Prostate gland (tissue), 2 donors: Measurements from ENCODE around the gene PPM1A. TPM values are rescaled to one million over a fixed set of nuclear protein-coding genes. Genes with fewer than 3 reads are reported as not detected.

ENCODE experiments used
- DNase-seq: peaks from one replicate; pipeline ENCODE4 v3.0.0-alpha.2; 2019; ENCODE audit warnings: low spot score
- H3K27ac ChIP-seq, 2 donors: fragments of 200-600 bp; sonication (generic); 2 replicates each; pipeline ENCODE4 v1.5.1; 2017 to 2019
- H3K27me3 ChIP-seq: fragments of 200-600 bp; sonication (generic); replicated peaks from 2 replicates; pipeline ENCODE4 v1.5.1; 2019; ENCODE audit not compliant: insufficient read depth
- H3K36me3 ChIP-seq, 2 donors: fragments of 200-600 bp; sonication (generic); 1 replicate in 1 of 2; 2 replicates in 1 of 2; pipeline versions ENCODE4 v1.5.1 to v1.8.1; 2017 to 2019
- H3K4me1 ChIP-seq: fragments of 200-600 bp; sonication (generic); replicated peaks from 2 replicates; pipeline ENCODE4 v1.5.1; 2019
- H3K4me3 ChIP-seq, 2 donors: fragments of 200-600 bp; sonication (generic); 2 replicates each; pipeline ENCODE4 v1.5.1; 2017 to 2019
- H3K9me3 ChIP-seq: fragments of 200-600 bp; sonication (generic); 2 replicates; pipeline ENCODE4 v1.5.1; 2017
- CTCF ChIP-seq, 4 experiments: fragments of 200-600 bp in 2 of 4; fragments of 450-650 bp in 2 of 4; sonication (generic) in 2 of 4; IDR thresholded peaks; 1 replicate in 3 of 4; 2 replicates in 1 of 4; pipeline ENCODE4 v1.5.1; 2016 to 2019; ENCODE audit warnings: antibody characterized with exemption in 4 of 4, mild to moderate bottlenecking in 2 of 4, moderate library complexity in 2 of 4
- POLR2A ChIP-seq: fragments of 450-650 bp; IDR thresholded peaks from one replicate; pipeline ENCODE4 v1.6.1; 2016; ENCODE audit warnings: antibody characterized with exemption, mild to moderate bottlenecking
- POLR2AphosphoS5 ChIP-seq: sonication (generic); formaldehyde crosslinking; IDR thresholded peaks from one replicate; pipeline ENCODE4 v1.6.1; 2017; ENCODE audit warnings: antibody characterized with exemption
- WGBS: methylation state at CpG from one replicate; pipeline ENCODE4 v1.1.5; 2018; 5-methylcytosine and 5-hydroxymethylcytosine counted together
- intact Hi-C: fragments of 100-400 bp; cut with DNase I; formaldehyde crosslinking; loops from one replicate; pipeline ENCODE4 v1.14.2; 2022
- total RNA-seq, 2 donors: library from RNA; depleted of rRNA; stranded (reverse); fragments of >200 nt; gene quantifications; one replicate each; pipeline ENCODE4 v1.1.0, GENCODE V29; 2016

PPM1A gene
- total RNA-seq, 2 donors from 2014 or later = 41.4 to 50.6 TPM

- Histone ChIP-seq H3K27me3 (no peaks in the 10 kb centered on the region), H3K27ac (no peak overlapping the region), H3K36me3 (no peaks in the 10 kb centered on the region), H3K4me1 (no peaks in the 10 kb centered on the region), H3K4me3 (no peak overlapping the region), H3K9me3 (no peaks in the 10 kb centered on the region)
- TF ChIP-seq CTCF (IDR thresholded peaks at IDR 0.05) (peak in 2 of 4 experiments; percentile 18 to 26), POLR2AphosphoS5 (no peak)
- WGBS = 66% methylated on average over 1 of the region's 1 CpG
- DNase-seq = no peak
- intact Hi-C loops = no loop called here
Observed at GRCh38 chr14:60266021-60266937, 17.3 kb downstream of the PPM1A start.

- H3K36me3 ChIP-seq = no peaks in the 10 kb centered on the region
- intact Hi-C loops = no loop called here
- no peak overlapping the region for H3K27ac ChIP-seq
- no peaks in the 10 kb centered on the region for H3K4me1 ChIP-seq
- H3K4me3 ChIP-seq = no peak overlapping the region
- no peak for DNase-seq
- no peaks in the 10 kb centered on the region for H3K9me3 ChIP-seq
- 100% methylated on average over 2 of the region's 2 CpGs for WGBS
- TF ChIP-seq POLR2A (no peak), CTCF (IDR thresholded peaks at IDR 0.05) (no peak), POLR2AphosphoS5 (no peak)
- H3K27me3 ChIP-seq = no peaks in the 10 kb centered on the region
Observed at GRCh38 chr14:60272177-60272576, 23.2 kb downstream of the PPM1A start.

GRCh38 chr14:60273956-60274355, 24.9 kb downstream of the PPM1A start:
- TF ChIP-seq CTCF (IDR thresholded peaks at IDR 0.05) = no peak
- TF ChIP-seq POLR2A = no peak
- no peak for TF ChIP-seq POLR2AphosphoS5
- Histone ChIP-seq H3K27me3 (no peaks in the 10 kb centered on the region), H3K9me3 (no peaks in the 10 kb centered on the region), H3K4me1 (peaks cover 4% of the 10 kb centered on the region), H3K4me3 (no peak overlapping the region), H3K36me3 (no peaks in the 10 kb centered on the region), H3K27ac (no peak overlapping the region)
- 91% methylated on average over 2 of the region's 2 CpGs for WGBS
- DNase-seq = no peak
- intact Hi-C loops = no loop called here

- TF ChIP-seq CTCF (IDR thresholded peaks at IDR 0.05) (no peak), POLR2A (no peak), POLR2AphosphoS5 (no peak)
- intact Hi-C loops = no loop called here
- H3K9me3 ChIP-seq = no peaks in the 10 kb centered on the region
- no peak overlapping the region for H3K27ac ChIP-seq
- H3K4me1 ChIP-seq = peaks cover 4% of the 10 kb centered on the region
- no peaks in the 10 kb centered on the region for H3K36me3 ChIP-seq
- no peaks in the 10 kb centered on the region for H3K27me3 ChIP-seq
- no peak for DNase-seq
- H3K4me3 ChIP-seq = no peak overlapping the region
Observed at GRCh38 chr14:60274448-60274847, 25.4 kb downstream of the PPM1A start.

GRCh38 chr14:60275932-60276331, 26.9 kb downstream of the PPM1A start:
- no peak overlapping the region for H3K27ac ChIP-seq
- intact Hi-C loops = no loop called here
- no peaks in the 10 kb centered on the region for H3K27me3 ChIP-seq
- 39% methylated on average over 4 of the region's 4 CpGs for WGBS
- no peak for DNase-seq
- no peaks in the 10 kb centered on the region for H3K36me3 ChIP-seq
- peaks cover 4% of the 10 kb centered on the region for H3K4me1 ChIP-seq
- H3K4me3 ChIP-seq = no peak overlapping the region
- TF ChIP-seq POLR2AphosphoS5 = no peak
- TF ChIP-seq CTCF (IDR thresholded peaks at IDR 0.05) = no peak
- TF ChIP-seq POLR2A = no peak
- no peaks in the 10 kb centered on the region for H3K9me3 ChIP-seq
